ENCODE results near the gene GPANK1.

- TF ChIP-seq CTCF (conservative IDR thresholded peaks at IDR 0.05; ENCODE audit: low read length) (no peak), EZH2phosphoT487 (IDR thresholded peaks at IDR 0.05; ENCODE audit: borderline replicate concordance) (no peak)
Observed at GRCh38 chr6:31713991-31714684, 49.3 kb upstream of the GPANK1 start.

Data from Loucy (cell line).